Ovary (tissue), 9 donors: Measurements from ENCODE around the gene FSD1L. TPM values are rescaled to one million over a fixed set of nuclear protein-coding genes. Genes with fewer than 3 reads are reported as not detected.
A peak's percentile ranks its signal among the peaks of the same experiment; 100 is the strongest.
"Not testable (repeated sequence)": the region's sequence is repeated elsewhere in the genome, so short reads cannot be mapped to it uniquely, and the experiment has no call there.

Source experiments
- DNase-seq, 5 donors: peaks; one replicate each; pipeline ENCODE4 v3.0.0-alpha.2; 2019 to 2020
- H3K27ac ChIP-seq, 2 donors: fragments of 200-600 bp; one replicate each; pipeline versions ENCODE4 v1.5.1 to v1.8.0; 2019 to 2022
- H3K27me3 ChIP-seq: fragments of 200-600 bp; one replicate; pipeline ENCODE4 v1.8.0; 2022
- H3K36me3 ChIP-seq: fragments of 200-600 bp; sonication (generic); one replicate; pipeline ENCODE4 v1.5.1; 2019
- H3K4me1 ChIP-seq: one replicate; pipeline ENCODE4 v1.8.1; 2013; ENCODE audit warnings: mild to moderate bottlenecking, moderate library complexity; ENCODE audit not compliant: insufficient read depth
- H3K4me3 ChIP-seq: fragments of 200-600 bp; sonication (generic); one replicate; pipeline ENCODE4 v1.5.1; 2017
- H3K9me3 ChIP-seq, 2 donors: fragments of 200-600 bp in 1 of 2; sonication (generic) in 1 of 2; one replicate each; pipeline versions ENCODE4 v1.5.1 to v1.8.1; 2013 to 2019; ENCODE audit warnings: mild to moderate bottlenecking in 1 of 2, moderate library complexity in 1 of 2
- CTCF ChIP-seq, 3 donors: fragments of 450-650 bp in 2 of 3; fragments of 200-600 bp in 1 of 3; IDR thresholded peaks; one replicate each; pipeline versions ENCODE4 v1.5.1 to v1.8.0; 2016 to 2022; ENCODE audit warnings: antibody characterized with exemption in 3 of 3, mild to moderate bottlenecking in 1 of 3
- EP300 ChIP-seq: sonication (generic); formaldehyde crosslinking; IDR thresholded peaks from one replicate; pipeline ENCODE4 v1.6.1; 2017; ENCODE audit warnings: antibody characterized with exemption
- POLR2A ChIP-seq: fragments of 450-650 bp; IDR thresholded peaks from one replicate; pipeline ENCODE4 v1.6.1; 2017; ENCODE audit warnings: antibody characterized with exemption, mild to moderate bottlenecking, moderate library complexity
- WGBS, 3 donors: extraction: QIAGEN DNeasy Blood & Tissue Kit in 1 of 3; methylation state at CpG; one replicate each; pipeline versions ENCODE4 v1.1.5 to v1.1.7; 2013 to 2017; 5-methylcytosine and 5-hydroxymethylcytosine counted together
- intact Hi-C, 4 donors: fragments of 100-400 bp; cut with DNase I; formaldehyde crosslinking; loops; one replicate each; pipeline versions ENCODE4 v1.11.0 to v1.15.1; 2022 to 2023
- polyA plus RNA-seq, 2 donors: library from polyadenylated mRNA; stranded (reverse); fragments of 200-250 nt in 1 of 2; fragments of 350-450 nt in 1 of 2; fragmentation: Illumina TruSeq in 1 of 2; extraction: RNeasy Lipid Tissue Mini Kit (QIAGEN cat#74804) in 1 of 2; gene quantifications; one replicate each; pipeline ENCODE4 v1.2.3, GENCODE V29; 2013 to 2014
- total RNA-seq, 7 donors: library from RNA; depleted of rRNA in 2 of 7; stranded (reverse); fragments of >200 nt in 2 of 7; fragmentation: NEBNext Ultra II Directional in 3 of 7; extraction: Animal tissue kit (Norgen Biotek cat#: 25700) in 3 of 7; gene quantifications; one replicate each; pipeline versions ENCODE4 v1.1.0 to v1.2.4, GENCODE V29; 2016 to 2023
- donor health status: DM: no; HTN: no; CAD: no; lungs with moderate emphysema.
- donor health status: DM: no; HTN: no; CAD: no.
- donor health status: Bipolar disorder and iron deficiency.
- donor health status: DM: yes; HTN: yes; CAD: no.
- donor health status: DM: no; HTN: no; CAD: no.
- donor health status: DM: yes; HTN: yes; CAD: no.

The FSD1L gene
- total and polyA plus RNA-seq, 9 donors, result 1.4 to 7.6 (median 4.0) TPM

GRCh38 chr9:105554042-105554441 is 106.2 kb downstream of the FSD1L start:
- Histone ChIP-seq H3K36me3 (no peaks in the 10 kb centered on the region), H3K9me3 (no peaks in the 10 kb centered on the region), H3K4me1 (peaks cover 2% of the 10 kb centered on the region), H3K27ac (no peak overlapping the region), H3K27me3 (no peaks in the 10 kb centered on the region), H3K4me3 (no peak overlapping the region)
- 28 to 51% (median 44%) methylated on average over 10 of the region's 10 CpGs for WGBS, 3 donors
- peak in 1 of 5 donors; percentile 35 for DNase-seq
- intact Hi-C loops, result no loop called here
- TF ChIP-seq POLR2A (no peak), EP300 (no peak), CTCF (IDR thresholded peaks at IDR 0.05) (no peak)

- H3K36me3 ChIP-seq, result no peaks in the 10 kb centered on the region
- DNase-seq, result peak; percentile 79 to 89 (median 85)
- TF ChIP-seq EP300 (no peak), CTCF (IDR thresholded peaks at IDR 0.05) (no peak), POLR2A (no peak)
- peak within 1 kb of the TSS in 1 of 2 donors; percentile 7 for H3K27ac ChIP-seq
- H3K4me1 ChIP-seq, result peaks cover 2% of the 10 kb centered on the region
- peak within 1 kb of the TSS; percentile 66 for H3K4me3 ChIP-seq
- H3K27me3 ChIP-seq, result no peaks in the 10 kb centered on the region
- WGBS, 3 donors, result 0 to 1% (median 1%) methylated on average over 45 to 49 of the region's 49 CpGs
- H3K9me3 ChIP-seq, result peaks cover 0 to 9% of the 10 kb centered on the region in 2 donors
- intact Hi-C loops, result no loop called here
Measured at GRCh38 chr9:105557804-105558610, 110.2 kb downstream of the FSD1L start, which contains the start of gene FKTN. Gene FKTN, plus strand, starts transcription at chr9:105558131. Its CDS starts 16,902 bp downstream, at chr9:105575033.

DNA sequence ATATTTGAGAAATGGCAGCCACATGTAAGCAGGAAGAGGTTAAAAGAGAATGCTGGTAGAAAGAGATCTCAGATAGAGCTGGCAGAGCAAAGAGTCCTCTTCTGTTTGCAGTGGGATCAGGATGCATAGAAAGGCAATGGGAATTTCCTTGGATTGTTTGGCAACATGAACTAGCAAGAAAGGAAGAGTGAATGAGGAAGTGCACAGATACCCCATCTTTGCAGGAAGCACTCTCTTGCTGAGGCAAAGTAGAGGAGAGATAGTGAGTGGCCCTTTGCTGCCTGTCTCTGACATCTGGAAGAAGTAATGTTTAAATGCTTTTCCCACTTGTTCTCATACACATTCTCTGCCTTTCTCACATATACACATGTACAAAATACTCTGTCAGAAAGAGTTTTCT is 124.6 kb downstream of the FSD1L start:
- no peaks in the 10 kb centered on the region for H3K27me3 ChIP-seq
- intact Hi-C loops, result no loop called here
- no peaks in the 10 kb centered on the region for H3K9me3 ChIP-seq
- TF ChIP-seq CTCF (IDR thresholded peaks at IDR 0.05) (no peak), EP300 (no peak), POLR2A (no peak)
- H3K27ac ChIP-seq, result no peak overlapping the region
- no peaks in the 10 kb centered on the region for H3K4me1 ChIP-seq
- DNase-seq, result no peak
- no peaks in the 10 kb centered on the region for H3K36me3 ChIP-seq
- no peak overlapping the region for H3K4me3 ChIP-seq

DNA sequence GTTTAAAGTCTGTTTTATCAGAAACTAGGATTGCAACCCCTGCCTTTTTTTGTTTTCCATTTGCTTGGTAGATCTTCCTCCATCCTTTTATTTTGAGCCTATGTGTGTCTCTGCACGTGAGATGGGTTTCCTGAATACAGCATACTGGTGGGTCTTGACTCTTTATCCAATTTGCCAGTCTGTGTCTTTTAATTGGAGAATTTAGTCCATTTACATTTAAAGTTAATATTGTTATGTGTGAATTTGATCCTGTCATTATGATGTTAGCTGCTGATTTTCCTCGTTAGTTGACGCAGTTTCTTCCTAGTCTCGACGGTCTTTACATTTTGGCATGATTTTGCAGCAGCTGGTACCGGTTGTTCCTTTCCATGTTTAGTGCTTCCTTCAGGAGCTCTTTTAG is 132.1 kb downstream of the FSD1L start:
- DNase-seq, H3K27me3 ChIP-seq, H3K4me1 ChIP-seq, H3K36me3 ChIP-seq, H3K9me3 ChIP-seq, H3K27ac ChIP-seq, H3K4me3 ChIP-seq, intact Hi-C loops: not testable (repeated sequence)
- 94 to 99% (median 98%) methylated on average over 6 of the region's 6 CpGs for WGBS, 3 donors

GRCh38 chr9:105581550-105581949 is 133.7 kb downstream of the FSD1L start:
- H3K36me3 ChIP-seq, DNase-seq, intact Hi-C loops, H3K27ac ChIP-seq, H3K4me1 ChIP-seq, H3K27me3 ChIP-seq, H3K9me3 ChIP-seq, H3K4me3 ChIP-seq: not testable (repeated sequence)
- WGBS, 3 donors, result 65 to 77% (median 71%) methylated on average over 16 of the region's 16 CpGs
